K562 (cell line): Measurements from ENCODE around the gene LMNB1. TPM values are rescaled to one million over a fixed set of nuclear protein-coding genes. Genes with fewer than 3 reads are reported as not detected.
A peak's percentile ranks its signal among the peaks of the same experiment; 100 is the strongest.

ENCODE experiments used
- ATAC-seq: fragments of 200-7000 bp; cut with Tn5 transposase; 3 replicates; pipeline ENCODE4 v1.9.1; 2020; ENCODE audit warnings: moderate library complexity
- BruUV-seq: library from RNA; stranded (reverse); fragments of 400-500 nt; replicated peaks from 2 replicates; lab custom pipeline; 2021; lab: Mats Ljungman, UMichigan
- CTCF ChIA-PET: fragments of 300-600 bp; formaldehyde crosslinking; extraction: SDS; loops from one replicate; lab custom pipeline; 2021; ENCODE audit warnings: low intra/inter-chr PET ratio; lab: Yijun Ruan, JAX
- POLR2A ChIA-PET: fragments of 300-600, 350-650 bp; sonication (Branson Sonifier 250); formaldehyde crosslinking; extraction: SDS; loops from one replicate; lab custom pipeline; 2021; ENCODE audit warnings: antibody characterized with exemption, inconsistent platforms; lab: Yijun Ruan, JAX
- DNase-seq, 4 experiments: peaks; one replicate each; pipeline versions ENCODE4 v3.0.0 to v3.0.0-alpha.2; 2011 to 2018; ENCODE audit warnings: low spot score in 3 of 4, mixed read lengths in 3 of 4; ENCODE audit errors: extremely low read depth in 1 of 4
- FAIRE-seq: peaks from 2 replicates; lab custom pipeline; 2011; peaks lifted over from hg19 to GRCh38; lab: Jason Lieb, UNC
- H2AFZ ChIP-seq: 2 replicates; pipeline ENCODE4 v1.6.0; 2011; ENCODE audit warnings: low read depth, low read length, control low read depth, inconsistent platforms
- H3K27ac ChIP-seq: fragments of 200-600 bp; 3 replicates; pipeline ENCODE4 v1.8.0; 2011; ENCODE audit warnings: low read depth, mild to moderate bottlenecking, control low read depth, inconsistent platforms, low read length, moderate library complexity, mixed read lengths; ENCODE audit errors: extremely low read depth
- H3K27me3 ChIP-seq, 2 experiments: fragments of 300-600 bp in 1 of 2; 2 replicates in 1 of 2; 3 replicates in 1 of 2; pipeline versions ENCODE4 v1.6.0 to v1.8.0; 2011; ENCODE audit warnings: inconsistent platforms in 2 of 2, low read length in 2 of 2, mild to moderate bottlenecking in 1 of 2, mixed read lengths in 1 of 2, moderate library complexity in 1 of 2; ENCODE audit not compliant: control insufficient read depth in 2 of 2, insufficient read depth in 2 of 2
- H3K36me3 ChIP-seq: fragments of 300-600 bp; 3 replicates; pipeline ENCODE4 v1.8.0; 2011; ENCODE audit warnings: mild to moderate bottlenecking, low read length, inconsistent platforms; ENCODE audit not compliant: control insufficient read depth, insufficient read depth
- H3K4me1 ChIP-seq, 2 experiments: fragments of 200-600 bp in 1 of 2; replicated peaks in 1 of 2; 2 replicates in 1 of 2; 3 replicates in 1 of 2; pipeline versions ENCODE4 v1.5.1 to v1.8.0; 2011; ENCODE audit warnings: inconsistent platforms in 2 of 2, low read length in 2 of 2, mild to moderate bottlenecking in 1 of 2, mixed read lengths in 1 of 2, moderate library complexity in 1 of 2; ENCODE audit not compliant: control insufficient read depth in 2 of 2, insufficient read depth in 2 of 2
- H3K4me2 ChIP-seq: 2 replicates; pipeline ENCODE4 v1.6.1; 2011; ENCODE audit warnings: low read length, control low read depth, inconsistent platforms, mixed read lengths; ENCODE audit not compliant: insufficient read depth
- H3K4me3 ChIP-seq: fragments of 200-600 bp; sonication (generic), shearing (Covaris generic); 2 replicates; pipeline ENCODE4 v1.5.1; 2016; ENCODE audit warnings: control low read depth, inconsistent platforms
- H3K79me2 ChIP-seq: fragments of 200-600 bp; 3 replicates; pipeline ENCODE4 v1.8.0; 2011; ENCODE audit warnings: low read length, inconsistent platforms; ENCODE audit not compliant: control insufficient read depth, insufficient read depth
- H3K9ac ChIP-seq, 2 experiments: 2 replicates each; pipeline versions ENCODE4 v1.6.0 to v1.6.1; 2011; ENCODE audit warnings: low read depth in 2 of 2, low read length in 2 of 2, control low read depth in 1 of 2, inconsistent platforms in 1 of 2, mild to moderate bottlenecking in 1 of 2, mixed read lengths in 1 of 2; ENCODE audit not compliant: insufficient read depth in 1 of 2
- H3K9me1 ChIP-seq: one replicate; pipeline ENCODE4 v1.6.0; 2011; ENCODE audit warnings: inconsistent platforms, mild to moderate bottlenecking, low read length, moderate library complexity; ENCODE audit not compliant: control insufficient read depth, insufficient read depth
- H3K9me3 ChIP-seq: replicated peaks from 2 replicates; pipeline ENCODE4 v1.5.1; 2011; ENCODE audit warnings: low read depth, low read length, inconsistent platforms; ENCODE audit not compliant: control insufficient read depth, insufficient read depth
- H4K20me1 ChIP-seq: replicated peaks from 2 replicates; pipeline ENCODE4 v1.6.1; 2011; ENCODE audit warnings: low read length, inconsistent platforms, mixed read lengths; ENCODE audit not compliant: control insufficient read depth, insufficient read depth
- CBFA2T3 ChIP-seq: fragments of 450-650 bp; IDR thresholded peaks from 2 replicates; pipeline ENCODE4 v1.6.1; 2017
- CBX5 ChIP-seq: IDR thresholded peaks from 2 replicates; pipeline ENCODE4 v1.6.1; 2014; ENCODE audit warnings: low read depth, borderline replicate concordance
- CC2D1A ChIP-seq: fragments of 450-650 bp; IDR thresholded peaks from 2 replicates; pipeline ENCODE4 v1.6.1; 2017; ENCODE audit warnings: mild to moderate bottlenecking
- CREB1 ChIP-seq, 2 experiments: sonication (generic) in 1 of 2; formaldehyde crosslinking in 1 of 2; IDR thresholded peaks; 2 replicates each; pipeline versions ENCODE4 v1.6.1 to v1.8.0; 2012 to 2022; ENCODE audit warnings: inconsistent platforms in 1 of 2, mild to moderate bottlenecking in 1 of 2, missing genetic modification reagents in 1 of 2, moderate library complexity in 1 of 2
- GABPA ChIP-seq: fragments of 200-800 bp; sonication (Bioruptor generic); conservative IDR thresholded peaks from 2 replicates; pipeline ENCODE4 v1.6.1; 2016; ENCODE audit warnings: low read depth, missing genetic modification characterization, missing compliant biosample characterization
- KLF13 ChIP-seq: fragments of 450-650 bp; IDR thresholded peaks from 2 replicates; pipeline ENCODE4 v1.6.1; 2016; ENCODE audit warnings: missing genetic modification characterization, low read depth, mild to moderate bottlenecking, missing compliant biosample characterization, moderate library complexity, borderline replicate concordance
- PURB ChIP-seq: sonication (generic); formaldehyde crosslinking; IDR thresholded peaks from 2 replicates; pipeline ENCODE4 v1.9.0; 2021; ENCODE audit warnings: low read depth, mild to moderate bottlenecking, missing genetic modification reagents
- SMARCC2 ChIP-seq: fragments of 450-650 bp; IDR thresholded peaks from 2 replicates; pipeline ENCODE4 v1.6.1; 2017; ENCODE audit warnings: antibody characterized with exemption, moderate library complexity, mild to moderate bottlenecking, low read depth
- SNRNP70 ChIP-seq: fragments of 200-400 bp; formaldehyde crosslinking; optimal IDR thresholded peaks from 2 replicates; pipeline ENCODE3; 2017; ENCODE audit warnings: low read depth, low read length
- SRSF9 ChIP-seq: fragments of 200-400 bp; formaldehyde crosslinking; IDR thresholded peaks from 2 replicates; pipeline ENCODE4 v1.6.1; 2017; ENCODE audit warnings: low read depth, low read length, borderline replicate concordance
- TEAD1 ChIP-seq, 2 experiments: fragments of 450-650 bp in 1 of 2; sonication (generic) in 1 of 2; formaldehyde crosslinking; IDR thresholded peaks; 2 replicates each; pipeline versions ENCODE4 v1.4.0 to v1.8.0; 2020 to 2022; ENCODE audit warnings: mild to moderate bottlenecking in 2 of 2, missing genetic modification reagents in 1 of 2
- ZNF175 ChIP-seq: fragments of 200-800 bp; sonication (Bioruptor generic); IDR thresholded peaks from 2 replicates; pipeline ENCODE4 v1.6.1; 2016; ENCODE audit warnings: low read depth, mild to moderate bottlenecking, missing genetic modification characterization, missing compliant biosample characterization
- WGBS: fragments of 100-300 bp; shearing (Covaris generic); methylation state at CpG from one replicate; pipeline ENCODE4 v1.1.6; 2016; ENCODE audit warnings: low coverage, mixed read lengths; ENCODE audit not compliant: insufficient coverage; ENCODE audit errors: missing lambda C conversion rate; 5-methylcytosine and 5-hydroxymethylcytosine counted together
- in situ Hi-C: fragments of 300-500 bp; cut with MboI; formaldehyde crosslinking; loops from 4 replicates; pipeline ENCODE4 v1.15.0; 2018; ENCODE audit warnings: inconsistent platforms, mixed read lengths
- intact Hi-C: fragments of 100-400 bp; cut with micrococcal nuclease; formaldehyde crosslinking; loops from 2 replicates; pipeline ENCODE4 v1.14.2; 2022
- polyA plus RNA-seq, 8 experiments: library from polyadenylated mRNA; depleted of rRNA in 4 of 8; stranded (reverse) in 5 of 8; unstranded in 3 of 8; fragments of >200 nt; fragmentation: Nextera tagmentation in 2 of 8; fragmentation: Illumina TruSeq in 1 of 8; extraction: Ambion mirVana in 2 of 8; extraction: Trizol in 1 of 8; gene quantifications; 2 replicates each; pipeline versions ENCODE4 v1.2.1 to v1.2.3, GENCODE V29; 2011 to 2014; ENCODE audit warnings: inconsistent platforms in 1 of 8, missing spikeins in 1 of 8
- total RNA-seq, 7 experiments: library from RNA; depleted of rRNA in 6 of 7; stranded (reverse); fragments of >200 nt in 6 of 7; fragmentation: Illumina TruSeq in 2 of 7; extraction: Trizol in 2 of 7; gene quantifications; 2 replicates each; pipeline versions ENCODE4 v1.2.1 to v1.2.3, GENCODE V29; 2011 to 2021; ENCODE audit warnings: low replicate concordance in 1 of 7
- TF ChIP-seq, protein P1 (sequence below), 3 experiments: IDR thresholded peaks in 2 of 3; conservative IDR thresholded peaks in 1 of 3; 2 replicates each; pipeline ENCODE4 v1.5.1; 2011 to 2012; ENCODE audit warnings: low read length in 3 of 3, mild to moderate bottlenecking in 3 of 3, control low read depth in 2 of 3, improper control_type of control experiment in 1 of 3, inconsistent platforms in 1 of 3, low read depth in 1 of 3, mixed read lengths in 1 of 3, moderate library complexity in 1 of 3; ENCODE audit not compliant: insufficient read depth in 2 of 3

Gene LMNB1
- total and polyA plus RNA-seq, 9 of the 15 experiments (the other 6 are each of a cell fraction or from before 2014, with no cell fraction given) = 2.8 to 190 (median 131) TPM

DNA sequence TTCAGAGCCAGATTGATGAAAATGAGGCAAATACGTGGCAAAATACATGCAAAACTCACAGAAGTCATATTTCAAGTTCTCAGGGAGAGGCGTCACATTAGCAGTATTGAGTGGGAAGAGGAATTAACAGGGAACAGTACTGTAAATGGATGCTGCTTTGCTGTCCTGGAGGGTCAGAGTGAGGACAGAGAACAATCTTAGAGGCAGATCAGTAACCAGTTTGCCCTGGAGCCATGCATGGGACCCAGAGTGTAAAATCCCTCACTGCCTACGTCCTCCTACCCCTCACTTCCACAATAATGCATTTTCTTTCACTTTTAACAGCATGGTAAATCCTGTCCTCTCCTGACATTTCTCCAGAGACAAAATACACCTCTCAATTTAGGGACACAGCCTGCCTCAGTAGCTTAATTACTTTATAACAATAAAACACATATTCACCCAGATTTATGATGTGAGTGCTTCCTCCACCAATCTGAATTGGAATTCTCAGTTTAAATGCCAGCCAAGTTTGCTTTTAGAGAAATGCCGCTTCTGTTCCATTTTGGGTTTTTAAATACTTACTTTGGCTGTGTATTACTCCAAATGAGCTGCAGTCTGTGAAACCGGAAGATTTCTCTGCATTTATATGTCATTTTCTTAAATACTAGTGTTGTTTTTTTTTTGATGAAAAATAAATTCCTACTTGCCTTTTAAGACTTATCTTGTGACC lies 70.0 kb downstream of the LMNB1 start:
- 79% methylated on average over 5 of the region's 5 CpGs for WGBS
- intact Hi-C loops = loop anchor here (5.0 kb wide), 4 partner anchors 125 to 465 kb away; no protein-coding TSS in a partner anchor
- Histone ChIP-seq H3K9me3 (no peaks in the 10 kb centered on the region), H3K27me3 (no peaks in the 10 kb centered on the region), H3K4me2 (peak overlapping the region; percentile 7; the same call in 1 of the 2 replicates), H2AFZ (no peak overlapping the region), H3K4me1 (peaks cover 13 to 31% of the 10 kb centered on the region in 2 experiments; a peak in 4 of 5 replicates), H3K9me1 (peaks cover 6% of the 10 kb centered on the region), H3K27ac (no peak overlapping the region; the same call in 2 of the 3 replicates), H3K4me3 (no peak overlapping the region), H3K36me3 (no peaks in the 10 kb centered on the region), H3K9ac (no peak overlapping the region), H3K79me2 (no peaks in the 10 kb centered on the region), H4K20me1 (no peaks in the 10 kb centered on the region)
- POLR2A ChIA-PET = no interaction called here
- CTCF ChIA-PET = no interaction called here
- in situ Hi-C loops = no loop called here
- BruUV-seq = no TSS peak
- ATAC-seq (peak; percentile 55), DNase-seq (peak in 1 of 4 experiments; percentile 16), FAIRE-seq (peak; percentile 40)
- TF ChIP-seq ZNF175 (CRISPR knock-in tag) = no peak
- peak; percentile 25; the same call in 1 of the 2 replicates for TF ChIP-seq SMARCC2

GRCh38 chr5:126847456-126847820 lies 70.5 kb downstream of the LMNB1 start:
- peak; percentile 75 for FAIRE-seq
- 8% methylated on average over 4 of the region's 4 CpGs for WGBS
- ChIA-PET POLR2A (no interaction called here), CTCF (no interaction called here)
- Histone ChIP-seq H3K4me1 (peaks cover 13 to 31% of the 10 kb centered on the region in 2 experiments; a peak in 4 of 5 replicates), H3K27ac (peak overlapping the region; percentile 33; the same call in 2 of the 3 replicates), H3K9me3 (no peaks in the 10 kb centered on the region), H3K36me3 (no peaks in the 10 kb centered on the region), H3K4me2 (peak overlapping the region; percentile 7; the same call in 1 of the 2 replicates), H4K20me1 (no peaks in the 10 kb centered on the region), H3K4me3 (no peak overlapping the region), H3K9me1 (peaks cover 6% of the 10 kb centered on the region), H3K9ac (peak overlapping the region in 1 of 2 experiments; percentile 14; a peak in 1 of 4 replicates), H3K79me2 (no peaks in the 10 kb centered on the region), H2AFZ (peak overlapping the region; percentile 51; the same call in 1 of the 2 replicates), H3K27me3 (no peaks in the 10 kb centered on the region)
- in situ Hi-C loops = no loop called here
- peak; percentile 59 to 75 (median 68) for DNase-seq
- peak; percentile 76 for ATAC-seq
- intact Hi-C loops = loop anchor here (5.0 kb wide), 4 partner anchors 125 to 465 kb away; no protein-coding TSS in a partner anchor
- BruUV-seq = no TSS peak
- TF ChIP-seq GABPA (tag) (no peak), KLF13 (tag) (no peak), CBX5 (no peak), CBFA2T3 (peak; percentile 95), TEAD1 (CRISPR knock-in tag; IDR thresholded peaks at IDR 0.05) (no peak), SRSF9 (no peak), SNRNP70 (no peak), CC2D1A (peak; percentile 22; the same call in 1 of the 2 replicates), PURB (no peak), CREB1 (IDR thresholded peaks at IDR 0.05) (0 out of 2 replicates have a peak, but pooled peaks have one; percentile 13), CREB1 (CRISPR knock-in tag; IDR thresholded peaks at IDR 0.05) (no peak)
- TF ChIP-seq, protein P1, sequence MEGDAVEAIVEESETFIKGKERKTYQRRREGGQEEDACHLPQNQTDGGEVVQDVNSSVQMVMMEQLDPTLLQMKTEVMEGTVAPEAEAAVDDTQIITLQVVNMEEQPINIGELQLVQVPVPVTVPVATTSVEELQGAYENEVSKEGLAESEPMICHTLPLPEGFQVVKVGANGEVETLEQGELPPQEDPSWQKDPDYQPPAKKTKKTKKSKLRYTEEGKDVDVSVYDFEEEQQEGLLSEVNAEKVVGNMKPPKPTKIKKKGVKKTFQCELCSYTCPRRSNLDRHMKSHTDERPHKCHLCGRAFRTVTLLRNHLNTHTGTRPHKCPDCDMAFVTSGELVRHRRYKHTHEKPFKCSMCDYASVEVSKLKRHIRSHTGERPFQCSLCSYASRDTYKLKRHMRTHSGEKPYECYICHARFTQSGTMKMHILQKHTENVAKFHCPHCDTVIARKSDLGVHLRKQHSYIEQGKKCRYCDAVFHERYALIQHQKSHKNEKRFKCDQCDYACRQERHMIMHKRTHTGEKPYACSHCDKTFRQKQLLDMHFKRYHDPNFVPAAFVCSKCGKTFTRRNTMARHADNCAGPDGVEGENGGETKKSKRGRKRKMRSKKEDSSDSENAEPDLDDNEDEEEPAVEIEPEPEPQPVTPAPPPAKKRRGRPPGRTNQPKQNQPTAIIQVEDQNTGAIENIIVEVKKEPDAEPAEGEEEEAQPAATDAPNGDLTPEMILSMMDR (IDR thresholded peaks at IDR 0.05 in 2 of 3, conservative IDR thresholded peaks at IDR 0.05 in 1 of 3; ENCODE audit: insufficient read depth in 2 of 3, low read depth in 1 of 3, low read length in 3 of 3) = no peak
